Esophagus squamous epithelium (tissue), 4 donors: ENCODE data around the gene GMNC.

Experiments used
- POLR2A ChIP-seq, 4 donors: fragments of 450-650 bp; IDR thresholded peaks; one replicate each; pipeline ENCODE4 v1.6.1; 2017; ENCODE audit warnings: antibody characterized with exemption in 4 of 4, mild to moderate bottlenecking in 4 of 4, moderate library complexity in 3 of 4
- TF ChIP-seq, protein P1 (sequence below), 6 experiments: fragments of 450-650 bp in 4 of 6; fragments of 200-600 bp in 2 of 6; sonication (generic) in 2 of 6; IDR thresholded peaks; one replicate each; pipeline ENCODE4 v1.5.1; 2016 to 2019; ENCODE audit warnings: antibody characterized with exemption in 6 of 6, mild to moderate bottlenecking in 4 of 6, moderate library complexity in 4 of 6

DNA sequence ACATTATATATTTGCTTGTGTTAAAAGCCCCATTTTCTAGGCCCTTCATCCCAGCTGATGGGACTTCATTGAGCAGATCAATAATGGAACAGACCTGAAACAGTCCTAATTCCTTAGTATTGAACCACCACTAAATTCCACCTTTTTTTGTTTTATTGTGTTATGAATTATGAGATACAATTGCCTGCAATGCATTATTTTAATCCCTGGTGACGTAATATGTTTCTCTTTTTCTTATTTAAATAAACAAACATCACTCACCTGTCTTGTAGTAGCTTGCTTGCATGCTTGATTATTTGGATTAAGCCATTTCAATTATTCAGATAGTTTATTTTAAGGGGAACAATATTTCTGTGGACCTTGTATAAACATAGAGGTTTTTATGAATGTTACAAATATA lies 40.7 kb upstream of the GMNC start:
- TF ChIP-seq, protein P1, sequence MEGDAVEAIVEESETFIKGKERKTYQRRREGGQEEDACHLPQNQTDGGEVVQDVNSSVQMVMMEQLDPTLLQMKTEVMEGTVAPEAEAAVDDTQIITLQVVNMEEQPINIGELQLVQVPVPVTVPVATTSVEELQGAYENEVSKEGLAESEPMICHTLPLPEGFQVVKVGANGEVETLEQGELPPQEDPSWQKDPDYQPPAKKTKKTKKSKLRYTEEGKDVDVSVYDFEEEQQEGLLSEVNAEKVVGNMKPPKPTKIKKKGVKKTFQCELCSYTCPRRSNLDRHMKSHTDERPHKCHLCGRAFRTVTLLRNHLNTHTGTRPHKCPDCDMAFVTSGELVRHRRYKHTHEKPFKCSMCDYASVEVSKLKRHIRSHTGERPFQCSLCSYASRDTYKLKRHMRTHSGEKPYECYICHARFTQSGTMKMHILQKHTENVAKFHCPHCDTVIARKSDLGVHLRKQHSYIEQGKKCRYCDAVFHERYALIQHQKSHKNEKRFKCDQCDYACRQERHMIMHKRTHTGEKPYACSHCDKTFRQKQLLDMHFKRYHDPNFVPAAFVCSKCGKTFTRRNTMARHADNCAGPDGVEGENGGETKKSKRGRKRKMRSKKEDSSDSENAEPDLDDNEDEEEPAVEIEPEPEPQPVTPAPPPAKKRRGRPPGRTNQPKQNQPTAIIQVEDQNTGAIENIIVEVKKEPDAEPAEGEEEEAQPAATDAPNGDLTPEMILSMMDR (IDR thresholded peaks at IDR 0.05) = no peak
- TF ChIP-seq POLR2A (IDR thresholded peaks at IDR 0.05) = no peak
